ENCODE data around the gene SLC6A8. TPM values are rescaled to one million over a fixed set of nuclear protein-coding genes. Genes with fewer than 3 reads are reported as not detected.

The SLC6A8 gene
- total and polyA plus RNA-seq, 2 donors (not counting 3 experiments of a cell fraction or from before 2014, with no cell fraction given) = 22.7 to 23.6 TPM

- intact Hi-C loops (cut with micrococcal nuclease) (no loop called here), dilution Hi-C loops (cut with MboI; ENCODE audit: extremely low pct_ligation_motif_present, low sequenced_read_pairs) (no loop called here)
- Histone ChIP-seq H3K79me2 (ENCODE audit: control insufficient read depth, insufficient read depth, low read length) (no peaks in the 10 kb centered on the region), H3K36me3 (ENCODE audit: control insufficient read depth in 2 of 2, extremely low read depth in 1 of 2, insufficient read depth in 2 of 2, low read length in 2 of 2) (no peaks in the 10 kb centered on the region), H3K4me3 (replicated peaks in 1 of 3; ENCODE audit: insufficient read depth in 1 of 3, low read depth in 1 of 3, low read length in 3 of 3) (no peak overlapping the region), H3K9me3 (replicated peaks; ENCODE audit: control insufficient read depth, insufficient read depth, low read length) (no peaks in the 10 kb centered on the region), H4K20me1 (replicated peaks; ENCODE audit: control insufficient read depth, extremely low read depth, insufficient read depth, low read length) (no peaks in the 10 kb centered on the region), H3K27ac (ENCODE audit: insufficient read depth, low read depth, low read length) (no peak overlapping the region), H3K9me1 (replicated peaks; ENCODE audit: control insufficient read depth, extremely low read depth, insufficient read depth, low read length) (no peaks in the 10 kb centered on the region), H3K9ac (replicated peaks; ENCODE audit: extremely low read depth, insufficient read depth, low read length) (no peak overlapping the region), H3K4me2 (ENCODE audit: insufficient read depth, low read length) (no peak overlapping the region), H3K4me1 (ENCODE audit: control insufficient read depth, extremely low read depth, insufficient read depth, low read length) (no peaks in the 10 kb centered on the region), H3K27me3 (ENCODE audit: control insufficient read depth in 2 of 2, insufficient read depth in 2 of 2, low read length in 2 of 2) (peaks cover 5 to 12% of the 10 kb centered on the region in 2 experiments), H2AFZ (ENCODE audit: low read depth, low read length) (no peak overlapping the region)
- BruUV-seq (replicated peaks) = no TSS peak
- CTCF ChIA-PET = no interaction called here
- DNase-seq (ENCODE audit: low read depth, low spot score) (no peak), FAIRE-seq (no peak)
- POLR2A ChIA-PET = no interaction called here
- TF ChIP-seq EZH2 (IDR thresholded peaks at IDR 0.05; ENCODE audit: borderline replicate concordance, low read depth, low read length, severe bottlenecking) (peak; percentile 44), CTCF (IDR thresholded peaks at IDR 0.05; ENCODE audit: extremely low read depth in 1 of 2, insufficient read depth in 1 of 2, low read depth in 1 of 2, low read length in 2 of 2) (no peak), MYC (IDR thresholded peaks at IDR 0.05; ENCODE audit: low read depth, low read length) (no peak), JUN (IDR thresholded peaks at IDR 0.05; ENCODE audit: borderline replicate concordance, insufficient read depth, insufficient read length, low read depth) (no peak), MAX (IDR thresholded peaks at IDR 0.05; ENCODE audit: insufficient read depth, insufficient read length) (no peak), GATA2 (IDR thresholded peaks at IDR 0.05; ENCODE audit: insufficient read depth, insufficient read length, low read depth, low read length) (no peak), FOS (IDR thresholded peaks at IDR 0.05; ENCODE audit: borderline replicate concordance, insufficient read depth, low read length) (no peak), POLR2A (IDR thresholded peaks at IDR 0.05; ENCODE audit: low read depth, low read length) (no peak), POLR2AphosphoS5 (IDR thresholded peaks at IDR 0.05; ENCODE audit: insufficient read depth, low read depth, low read length) (no peak)
Measured at GRCh38 chrX:153672531-153673427, 14.9 kb upstream of the SLC6A8 start.
